Activated CD4-positive, CD25-positive, alpha-beta regulatory T cell treated with anti-CD3 and anti-CD28 coated beads, Interleukin-2, amount 50 U/mL, for 16 hours (primary cell): ENCODE measurements around the gene YTHDF1.

ENCODE experiments used
- DNase-seq: peaks from one replicate; pipeline ENCODE4 v3.0.0-alpha.2; 2020; ENCODE audit warnings: low read depth, low spot score

The YTHDF1 gene

GRCh38 chr20:63210011-63210605, 5.8 kb downstream of the YTHDF1 start:
- no peak for DNase-seq

GRCh38 chr20:63208346-63208909, 7.5 kb downstream of the YTHDF1 start:
- no peak for DNase-seq

GRCh38 chr20:63206878-63207277, 9.1 kb downstream of the YTHDF1 start:
- DNase-seq: no peak

- DNase-seq: no peak
These were observed 10.0 kb downstream of the YTHDF1 start for GRCh38 chr20:63205896-63206295.

GRCh38 chr20:63204362-63204761, 11.6 kb downstream of the YTHDF1 start:
- no peak for DNase-seq

- DNase-seq: no peak
These were observed 13.0 kb downstream of the YTHDF1 start for GRCh38 chr20:63202811-63203526.

GRCh38 chr20:63202021-63202420, 13.9 kb downstream of the YTHDF1 start:
- DNase-seq: no peak

- DNase-seq: no peak
These were observed 17.3 kb downstream of the YTHDF1 start for GRCh38 chr20:63198606-63199005.

- DNase-seq: no peak
These were observed 19.0 kb downstream of the YTHDF1 start for GRCh38 chr20:63196768-63197470.

- DNase-seq: no peak
These were observed 21.1 kb downstream of the YTHDF1 start for GRCh38 chr20:63194797-63195173.

- DNase-seq: no peak
These were observed 21.7 kb downstream of the YTHDF1 start for GRCh38 chr20:63194007-63194796.

- DNase-seq: no peak
These were observed 23.2 kb downstream of the YTHDF1 start for GRCh38 chr20:63192721-63193120.

GRCh38 chr20:63191400-63191799, 24.5 kb downstream of the YTHDF1 start:
- no peak for DNase-seq

GRCh38 chr20:63190828-63191227, 25.1 kb downstream of the YTHDF1 start:
- no peak for DNase-seq

- DNase-seq: no peak
These were observed 25.9 kb downstream of the YTHDF1 start for GRCh38 chr20:63189846-63190559.

- no peak for DNase-seq
These were observed 26.6 kb downstream of the YTHDF1 start for GRCh38 chr20:63189322-63189642.

- DNase-seq: no peak
These were observed 27.1 kb downstream of the YTHDF1 start for GRCh38 chr20:63188641-63189321.

GRCh38 chr20:63188159-63188442, 27.8 kb downstream of the YTHDF1 start:
- no peak for DNase-seq

- no peak for DNase-seq
These were observed 28.4 kb downstream of the YTHDF1 start for GRCh38 chr20:63187338-63188158.
